HG02678 (cell line): ENCODE data around the gene NUP93.
"Not testable (repeated sequence)": the region's sequence is repeated elsewhere in the genome, so short reads cannot be mapped to it uniquely, and the experiment has no call there.

Source experiments
- ATAC-seq: cut with Tn5 transposase; IDR thresholded peaks from one replicate; pipeline ENCODE4 v1.9.1; 2021; ENCODE audit warnings: mild to moderate bottlenecking, moderate library complexity; ENCODE audit not compliant: unreplicated experiment

The NUP93 gene

DNA sequence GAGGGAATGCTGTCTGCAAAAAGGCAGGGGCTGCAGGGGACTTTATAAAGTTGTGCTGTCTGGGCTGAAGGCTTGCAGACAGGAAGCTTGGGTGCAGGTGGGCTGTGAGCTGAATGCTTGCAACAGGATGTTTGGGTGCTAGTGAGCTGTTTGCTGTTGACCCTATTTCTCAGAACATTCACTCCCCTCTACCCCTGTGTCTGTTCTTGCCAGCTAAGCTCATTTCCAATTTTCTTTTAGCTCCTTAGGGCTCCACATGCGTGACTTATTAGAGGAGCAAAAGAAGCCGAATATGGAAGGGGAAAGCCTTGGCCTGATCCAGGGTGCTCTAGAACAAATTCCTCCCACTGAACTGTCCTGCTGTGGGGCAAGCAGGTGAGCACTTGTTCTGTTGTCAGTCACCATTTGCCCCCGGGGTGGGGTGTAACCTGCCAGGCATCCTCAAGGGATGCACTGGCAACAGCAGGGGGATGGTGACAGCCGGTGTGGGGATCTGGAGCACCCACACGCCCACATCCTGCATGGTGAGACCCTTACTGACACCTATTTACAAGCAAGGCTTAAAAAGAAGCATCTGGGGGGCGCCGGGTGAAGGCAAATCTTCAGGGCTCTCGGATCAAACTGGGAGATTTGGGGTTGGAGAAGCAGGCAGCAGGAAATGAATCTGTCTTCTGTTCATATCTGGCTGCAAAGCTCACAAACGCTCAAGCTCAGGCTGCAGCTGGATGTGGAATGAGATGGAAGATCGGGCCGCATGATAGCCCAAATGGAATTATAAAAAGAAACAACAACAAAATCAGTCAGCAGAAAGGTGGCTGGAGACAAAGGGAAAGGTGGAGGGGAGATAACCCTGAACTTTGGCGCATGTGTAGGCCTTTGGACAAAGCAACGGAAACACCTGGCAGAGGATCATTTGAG, 21.1 kb upstream of the NUP93 start:
- no peak for ATAC-seq

DNA sequence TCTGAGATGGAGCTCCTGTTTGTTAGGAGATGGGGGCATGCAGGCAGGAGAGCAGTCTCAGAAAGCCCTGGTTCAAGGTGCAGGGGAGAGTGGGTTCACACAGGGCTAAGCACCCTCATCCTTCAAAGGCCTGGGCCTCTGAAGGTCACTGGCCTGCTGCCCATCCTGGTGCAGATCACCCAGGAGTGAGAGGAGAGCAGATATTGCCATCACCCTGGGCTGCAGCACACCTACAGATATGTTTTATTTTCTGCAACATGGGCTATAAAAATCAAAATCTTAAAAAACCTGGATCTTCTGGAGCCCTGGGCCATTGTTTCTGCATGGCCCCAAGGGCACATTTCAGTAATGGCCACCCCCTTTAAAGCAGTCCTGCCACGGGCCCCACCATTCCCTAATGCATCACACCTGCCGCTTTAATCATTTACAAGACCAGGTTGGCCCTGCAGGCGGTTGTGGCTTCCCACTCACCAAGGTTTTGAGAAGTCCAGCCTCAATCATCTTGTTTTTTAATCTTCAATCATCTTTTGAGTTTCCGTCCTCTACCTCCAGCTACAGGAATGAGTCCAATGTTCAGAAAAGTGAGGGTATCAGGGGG, 20.4 kb upstream of the NUP93 start:
- ATAC-seq, result no peak

DNA sequence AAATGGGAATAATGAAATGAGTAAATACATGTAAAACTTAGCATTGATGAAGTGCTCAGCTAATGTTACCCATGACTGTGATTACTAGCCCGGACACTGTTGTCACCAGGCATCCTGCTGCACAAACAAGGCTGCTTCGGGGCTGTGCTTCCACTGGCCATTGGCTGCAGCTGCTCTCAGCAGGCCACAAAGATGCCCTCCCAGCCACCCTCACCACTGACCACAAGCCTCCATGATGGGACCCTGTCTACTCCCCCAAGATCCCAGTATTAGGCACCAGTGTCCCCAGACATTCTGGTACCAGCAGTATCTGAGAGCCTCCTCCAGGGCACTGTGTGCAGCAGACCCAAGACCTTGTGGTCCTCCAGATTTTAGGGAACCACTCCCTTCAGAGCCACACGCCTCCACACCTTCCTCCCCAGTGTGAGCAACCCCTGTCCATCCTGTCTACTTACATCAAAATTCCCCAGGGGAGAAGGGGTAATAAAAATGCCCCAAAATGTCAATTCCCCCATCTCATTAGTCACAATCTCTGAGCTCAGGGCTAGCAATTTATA, 19.7 kb upstream of the NUP93 start:
- no peak for ATAC-seq

DNA sequence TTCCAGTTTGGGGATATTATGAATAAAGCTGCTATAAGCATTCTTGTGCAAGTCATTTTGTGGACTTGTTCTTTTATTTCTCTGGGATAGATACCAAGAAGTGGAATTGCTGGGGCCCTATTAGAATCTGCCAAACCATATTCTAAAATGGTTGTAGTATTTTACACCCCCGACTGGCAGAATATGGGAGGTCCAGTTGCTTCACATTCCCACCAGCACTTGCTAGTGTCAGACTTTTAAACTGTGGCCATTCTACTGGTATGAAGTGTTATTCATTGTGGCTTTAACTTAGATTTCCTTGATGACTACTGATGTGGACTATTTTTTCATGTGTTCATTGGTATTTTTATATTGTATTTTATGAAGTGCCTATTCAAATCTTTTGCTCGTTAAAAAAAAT, 18.1 kb upstream of the NUP93 start:
- ATAC-seq, result no peak

DNA sequence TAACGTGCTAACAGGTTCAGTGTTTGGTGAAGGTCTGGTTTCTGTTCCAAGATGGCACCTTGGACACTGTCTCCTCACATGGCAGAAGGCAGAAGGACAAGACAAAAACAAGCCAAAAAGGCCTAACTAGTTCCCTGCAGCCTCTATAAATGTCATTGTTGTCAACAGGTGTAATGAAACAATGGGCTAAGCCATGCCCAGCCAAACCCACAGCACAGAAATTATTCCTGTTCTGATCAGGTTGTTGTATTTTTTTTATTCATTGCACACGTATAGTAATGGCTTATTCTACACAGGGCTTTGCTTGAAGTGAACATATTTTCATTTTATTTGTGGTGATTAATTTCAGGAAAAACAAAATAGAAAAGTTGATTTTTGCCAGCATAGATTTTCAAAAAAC, 16.1 kb upstream of the NUP93 start:
- no peak for ATAC-seq

DNA sequence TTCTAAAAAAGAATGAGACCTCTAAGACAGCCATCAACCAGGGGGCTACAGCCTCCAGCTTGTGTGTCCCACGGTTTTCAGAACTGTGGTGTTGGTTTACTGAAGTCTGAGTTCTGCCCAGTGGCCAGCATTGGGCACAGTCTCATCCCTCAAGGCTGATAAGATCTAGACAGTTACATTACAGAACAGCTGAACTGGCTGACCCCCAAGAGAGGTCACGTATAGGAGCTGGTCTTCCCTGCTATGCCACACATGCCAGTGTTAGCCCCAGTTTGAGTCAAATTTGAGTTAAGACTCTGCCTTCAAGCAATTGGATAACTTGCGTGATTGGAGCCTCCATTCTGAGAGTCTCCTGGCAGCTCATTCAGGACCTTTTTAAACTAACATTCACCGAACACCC, 14.8 kb upstream of the NUP93 start:
- ATAC-seq, result no peak

DNA sequence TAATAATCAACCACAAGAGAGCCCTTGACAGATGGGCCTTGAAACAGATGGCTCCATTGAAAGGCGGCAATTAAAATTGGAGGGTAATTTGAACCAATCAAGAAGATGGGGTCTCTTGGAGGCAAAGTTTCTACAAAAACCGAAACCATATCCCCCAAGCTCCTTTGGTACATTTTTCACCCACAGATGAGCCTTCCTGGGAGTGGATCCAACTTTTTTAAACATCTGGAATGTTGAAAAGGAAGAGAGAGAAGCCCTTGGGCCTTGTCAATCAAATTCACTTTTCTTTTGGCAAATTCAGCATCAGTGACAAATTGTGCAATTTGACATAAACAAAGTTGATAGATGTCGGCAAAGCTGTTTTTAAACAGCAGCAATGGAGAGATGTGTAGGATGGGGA, 13.2 kb upstream of the NUP93 start:
- ATAC-seq, result no peak

DNA sequence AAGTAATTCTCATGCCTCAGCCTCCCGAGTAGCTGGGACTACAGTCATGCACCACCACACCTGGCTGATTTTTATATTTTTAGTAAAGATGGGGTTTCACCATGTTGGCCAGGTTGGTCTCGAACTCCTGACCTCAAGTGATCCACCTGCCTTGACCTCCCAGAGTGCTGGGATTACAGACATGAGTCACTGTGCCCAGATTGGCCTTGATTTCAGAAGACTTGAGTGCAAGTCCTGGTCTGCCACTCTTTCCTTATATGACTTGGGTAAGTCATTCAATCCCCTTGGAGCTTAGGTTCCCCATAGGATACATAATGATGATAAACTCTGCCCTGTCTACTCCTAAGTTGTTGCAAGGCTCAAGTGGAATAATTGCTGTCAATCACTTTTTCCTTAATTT, 12.4 kb upstream of the NUP93 start:
- ATAC-seq, result not testable (repeated sequence)

DNA sequence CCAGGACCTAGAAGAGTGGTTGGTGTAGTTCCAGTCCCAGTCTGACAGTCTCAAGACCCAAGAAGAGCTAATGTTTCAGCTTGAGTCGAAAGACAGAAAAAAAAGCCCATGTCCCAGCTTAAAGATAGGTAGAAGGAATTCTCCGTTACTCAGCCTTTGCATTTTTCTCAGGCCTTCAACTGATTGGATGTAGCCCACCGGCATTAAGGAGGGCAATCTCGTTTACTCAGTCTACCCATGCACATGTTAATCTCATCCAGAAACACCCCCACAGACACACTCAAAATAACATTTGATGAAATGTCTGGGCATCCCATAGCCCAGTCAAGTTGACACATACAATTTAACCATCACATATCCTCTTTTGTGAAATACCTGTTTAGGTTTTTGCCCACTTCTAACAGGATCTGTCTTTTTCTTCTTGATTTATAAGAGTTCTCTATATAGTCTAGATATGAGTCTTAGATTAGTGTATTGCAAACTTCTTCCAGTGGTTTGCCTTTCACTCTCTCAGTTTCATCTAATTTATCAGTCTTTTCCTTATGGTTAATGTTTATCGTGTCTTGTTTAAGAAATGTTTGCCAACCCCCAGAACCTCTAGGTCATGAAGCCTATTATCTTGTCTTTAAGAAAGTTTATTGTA, 7.6 kb upstream of the NUP93 start:
- ATAC-seq, result no peak

DNA sequence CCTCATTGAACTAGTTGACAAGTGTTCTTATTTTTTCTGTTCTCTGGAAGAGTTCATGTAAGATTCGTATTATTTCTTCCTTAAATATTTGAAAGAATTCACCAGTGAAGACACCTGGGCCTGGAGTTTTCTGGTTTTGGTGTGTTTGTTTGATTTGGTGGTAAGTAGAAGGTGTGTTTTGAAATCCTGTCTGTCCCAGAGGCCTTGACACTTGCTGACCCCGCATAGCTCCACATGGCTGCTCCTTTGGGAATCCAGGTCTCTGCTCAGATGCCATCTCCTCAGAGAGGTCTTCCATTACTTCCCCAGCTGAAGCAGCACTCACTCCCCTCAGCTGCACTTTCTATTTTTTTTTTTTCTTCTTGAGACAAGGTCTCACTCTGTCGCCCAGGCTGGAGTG, 5.7 kb upstream of the NUP93 start:
- ATAC-seq, result no peak

DNA sequence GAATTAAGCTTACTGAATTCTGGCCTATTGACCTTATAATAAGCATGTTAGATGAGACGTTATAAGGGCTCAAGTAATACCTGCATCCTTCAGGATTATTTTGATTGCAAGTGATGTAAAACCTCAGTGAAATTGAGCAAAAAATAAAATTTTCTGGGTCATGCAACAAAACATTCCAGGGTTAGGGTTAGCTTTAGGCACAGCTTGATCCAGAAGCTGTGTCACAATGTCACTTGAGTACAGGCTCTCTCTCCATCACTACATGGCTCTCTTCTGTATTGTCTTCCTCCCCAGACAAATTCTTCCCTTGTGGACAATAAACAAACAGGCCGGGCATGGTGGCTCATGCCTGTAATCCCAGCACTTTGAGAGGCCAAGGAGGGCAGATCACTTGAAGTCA, 3.6 kb upstream of the NUP93 start:
- no peak for ATAC-seq

DNA sequence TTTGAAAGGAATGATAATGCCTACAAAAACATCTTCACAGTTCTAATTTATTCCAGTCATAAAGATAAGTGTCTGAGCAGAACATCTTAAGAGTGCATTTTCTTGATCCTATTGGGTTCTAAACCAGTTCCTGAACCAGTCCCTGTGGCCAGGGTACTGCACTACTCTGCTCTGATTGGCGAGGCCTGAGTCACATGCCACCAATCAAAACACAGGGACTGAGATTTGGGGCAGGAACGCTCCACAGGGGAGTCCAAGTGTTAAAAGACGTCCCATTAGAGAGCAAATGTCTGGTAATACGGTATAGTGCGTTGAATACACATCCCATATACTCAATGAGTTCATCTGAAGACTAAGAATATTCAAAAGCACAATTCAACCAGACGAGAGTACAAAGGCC, 3.0 kb upstream of the NUP93 start:
- ATAC-seq, result no peak

DNA sequence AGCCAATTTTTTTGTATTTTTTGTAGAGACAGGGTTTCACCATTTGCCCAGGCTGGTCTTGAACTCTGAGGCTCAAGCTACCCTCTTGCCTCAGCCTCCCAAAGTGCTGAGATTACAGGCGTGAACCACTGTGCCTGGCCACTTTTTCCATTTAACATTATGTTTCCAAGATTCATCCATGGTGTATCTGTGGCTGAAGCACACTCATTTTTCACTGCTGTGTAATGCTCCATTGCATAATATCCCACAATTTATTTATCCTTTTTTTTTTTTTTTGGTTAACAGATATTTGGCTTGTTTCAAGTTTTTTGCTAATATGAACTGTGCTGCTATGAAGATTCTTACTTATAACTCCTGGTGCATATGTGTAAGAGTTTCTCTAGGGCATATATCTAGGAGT, 1.9 kb upstream of the NUP93 start:
- no peak for ATAC-seq

DNA sequence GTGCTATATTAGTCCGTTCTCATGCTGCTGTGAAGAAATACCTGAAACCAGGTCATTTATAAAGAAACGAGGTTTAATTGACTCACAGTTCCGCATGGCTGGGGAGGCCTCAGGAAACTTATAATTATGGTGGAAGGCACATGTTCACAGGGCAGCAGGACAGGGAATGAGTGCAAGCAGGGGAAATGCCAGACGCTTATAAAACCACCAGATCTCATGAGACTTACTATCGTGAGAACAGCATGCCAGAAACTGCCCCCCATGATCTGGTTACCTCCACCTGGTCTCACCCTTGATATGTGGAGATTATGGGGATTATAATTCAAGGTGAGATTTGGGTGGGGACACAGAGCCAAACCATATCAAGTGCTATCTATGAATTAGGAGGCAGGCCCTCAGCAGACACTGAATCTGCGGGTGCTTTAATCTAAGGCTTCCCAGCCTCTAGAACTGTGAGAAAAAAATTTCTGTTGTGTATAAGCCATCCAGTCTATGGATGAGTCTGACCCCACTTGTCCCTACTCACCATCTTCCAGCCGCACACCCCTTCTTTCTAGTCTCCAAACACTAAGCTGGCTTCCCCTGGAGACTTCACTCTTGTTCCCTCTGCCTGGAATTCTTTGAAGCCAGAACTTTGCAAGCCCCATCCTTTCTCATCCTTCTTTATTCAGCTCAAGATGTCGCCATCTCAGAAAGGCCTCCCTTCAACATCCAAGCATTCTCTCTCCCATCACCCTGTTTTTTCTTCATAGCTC, 772 bp upstream of the NUP93 start:
- ATAC-seq, result no peak

DNA sequence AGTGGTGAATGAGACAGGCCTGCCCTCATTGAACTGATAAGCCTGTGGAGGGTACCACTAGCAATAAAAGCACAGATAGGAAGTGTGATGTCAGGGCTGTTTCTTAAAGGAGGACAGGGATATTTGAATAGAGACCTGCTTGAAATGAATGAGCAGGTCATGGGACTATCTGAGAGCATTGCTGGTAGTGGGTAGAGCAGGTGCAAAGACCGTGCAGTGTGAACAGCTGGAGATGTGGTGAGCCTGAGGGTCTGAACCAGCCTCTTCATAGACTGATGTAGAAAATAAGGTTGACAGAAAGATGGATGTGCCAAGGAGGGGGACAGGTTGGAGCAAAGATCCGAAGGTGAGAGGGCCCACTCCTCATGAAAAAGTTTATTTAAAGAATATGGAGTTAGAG, 2.4 kb downstream of the NUP93 start:
- peak; percentile 43 for ATAC-seq

DNA sequence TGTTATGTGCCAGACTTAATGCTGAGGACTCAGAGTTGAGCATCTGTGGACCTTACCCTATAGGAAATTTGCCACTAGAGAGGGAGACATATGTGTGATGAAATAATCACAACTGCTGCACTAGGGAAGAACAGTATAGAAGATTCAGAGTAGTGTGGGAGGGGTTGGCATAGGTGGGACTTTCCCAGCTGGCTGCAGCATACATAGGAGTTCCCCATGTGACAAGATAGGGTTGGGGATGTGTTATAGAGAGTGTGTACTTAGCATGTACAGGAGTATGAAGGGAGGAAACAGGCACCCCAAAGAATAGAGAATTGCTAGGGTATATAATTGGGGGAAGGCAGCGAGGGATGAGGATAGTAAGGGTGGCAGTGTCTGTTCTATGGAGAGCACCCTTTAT, 2.9 kb downstream of the NUP93 start:
- ATAC-seq, result no peak

DNA sequence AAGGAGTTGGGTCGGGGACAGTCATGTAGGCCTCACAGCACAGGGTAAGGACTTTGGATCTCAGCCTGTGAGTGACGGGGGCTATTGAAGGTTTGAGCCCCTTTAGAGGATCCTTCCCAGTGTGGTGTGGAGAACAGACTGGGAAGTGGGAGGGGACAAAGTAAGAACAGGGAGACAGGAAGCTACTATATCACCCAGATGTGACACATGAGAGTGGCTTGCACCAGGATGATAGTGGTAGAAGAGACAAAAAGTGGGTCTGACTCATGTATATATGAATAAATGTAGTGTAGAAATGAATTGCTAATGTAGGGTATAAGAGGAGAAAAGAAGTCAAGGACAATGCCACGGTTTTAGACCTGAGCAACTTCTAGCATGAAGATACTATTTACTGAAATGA, 4.5 kb downstream of the NUP93 start:
- ATAC-seq, result no peak

DNA sequence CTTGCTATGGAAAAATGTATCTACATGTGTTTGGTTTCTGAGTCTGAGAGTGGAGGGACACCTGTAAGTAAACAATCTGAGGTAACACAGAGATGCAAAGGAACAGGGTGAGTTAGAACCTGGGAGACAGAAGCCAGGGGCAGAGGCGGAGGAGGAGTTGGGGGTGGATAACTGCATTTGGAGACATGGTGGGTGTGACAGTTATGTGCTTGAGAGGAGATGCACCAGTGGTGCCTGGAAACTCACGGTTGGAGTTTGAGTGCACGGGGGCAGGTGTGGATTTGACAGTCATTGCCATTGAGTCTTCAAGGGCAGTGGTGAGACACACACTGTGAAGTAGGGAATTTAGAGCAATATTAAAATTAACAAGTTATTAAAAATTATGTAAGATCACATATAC, 6.5 kb downstream of the NUP93 start:
- ATAC-seq, result no peak

DNA sequence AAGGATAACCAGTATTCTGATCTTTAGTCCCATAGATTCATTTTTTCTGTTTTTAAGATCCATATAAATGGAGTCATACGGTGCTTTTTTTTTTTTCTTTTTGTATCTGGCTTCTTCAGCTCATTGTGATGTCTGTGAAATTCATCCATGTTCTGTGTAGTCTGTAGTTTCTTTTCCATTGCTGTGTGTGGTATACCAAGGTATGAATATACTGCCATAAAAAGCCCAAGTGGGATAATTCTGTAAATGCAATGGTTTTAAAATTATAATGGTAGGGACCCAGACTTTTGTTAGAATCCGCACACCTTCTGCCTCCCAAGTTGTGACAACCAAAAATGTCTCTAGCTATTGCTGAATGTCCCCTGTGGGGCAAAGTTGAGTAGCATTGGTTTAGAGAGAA, 7.6 kb downstream of the NUP93 start:
- ATAC-seq, result no peak

DNA sequence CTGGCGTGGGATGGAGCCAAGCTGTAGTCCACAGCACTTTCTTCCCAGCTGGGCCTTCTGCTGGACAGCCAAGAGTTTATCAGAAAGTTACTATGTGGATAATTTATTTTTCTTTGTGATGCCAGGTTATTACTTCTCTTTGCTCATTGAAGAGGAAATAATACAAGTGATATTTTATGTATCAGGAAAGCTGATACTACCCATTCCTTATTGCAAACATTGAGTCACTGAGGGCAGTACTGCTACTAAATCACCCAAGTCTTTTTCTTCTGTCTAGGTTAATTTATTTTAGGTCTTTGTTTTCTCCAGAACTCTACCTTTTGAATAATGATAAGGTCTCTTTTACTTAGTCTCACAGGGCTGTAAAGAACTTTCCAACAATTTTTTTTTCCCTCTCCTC, 8.3 kb downstream of the NUP93 start:
- no peak for ATAC-seq

DNA sequence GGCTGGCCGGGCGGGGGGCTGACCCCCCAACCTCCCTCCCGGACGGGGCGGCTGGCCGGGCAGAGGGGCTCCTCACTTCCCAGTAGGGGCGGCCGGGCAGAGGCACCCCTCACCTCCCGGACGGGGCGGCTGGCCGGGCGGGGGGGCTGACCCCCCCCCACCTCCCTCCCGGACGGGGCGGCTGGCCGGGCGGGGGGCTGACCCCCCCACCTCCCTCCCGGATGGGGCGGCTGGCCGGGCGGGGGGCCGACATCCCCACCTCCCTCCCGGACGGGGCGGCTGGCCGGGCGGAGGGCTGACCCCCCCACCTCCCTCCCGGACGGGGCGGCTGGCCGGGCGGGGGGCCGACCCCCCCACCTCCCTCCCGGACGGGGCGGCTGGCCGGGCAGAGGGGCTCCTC, 9.4 kb downstream of the NUP93 start:
- not testable (repeated sequence) for ATAC-seq
